ENCODE measurements around the gene YEATS2.

Gene YEATS2

DNA sequence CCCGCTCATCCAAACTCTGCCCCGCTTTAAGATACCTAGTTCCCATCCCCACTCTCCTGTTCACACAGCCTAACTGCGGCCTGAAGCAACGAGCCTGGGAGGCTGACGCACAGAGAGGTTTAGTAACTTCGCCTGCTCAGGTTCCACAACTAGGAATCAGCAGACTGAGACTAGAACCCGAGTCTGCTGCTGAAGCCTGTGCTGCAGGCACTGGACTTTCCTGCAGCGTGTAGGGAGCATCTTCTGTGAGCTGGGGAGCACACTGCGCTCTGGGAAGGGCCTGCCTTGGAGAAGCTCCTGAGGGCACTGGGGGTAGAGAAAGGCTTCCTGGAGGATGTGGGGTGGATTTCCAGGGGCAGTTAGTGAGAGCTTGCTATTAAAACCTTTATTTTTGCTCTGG is 132.6 kb downstream of the YEATS2 start:
- no peak for DNase-seq

DNA sequence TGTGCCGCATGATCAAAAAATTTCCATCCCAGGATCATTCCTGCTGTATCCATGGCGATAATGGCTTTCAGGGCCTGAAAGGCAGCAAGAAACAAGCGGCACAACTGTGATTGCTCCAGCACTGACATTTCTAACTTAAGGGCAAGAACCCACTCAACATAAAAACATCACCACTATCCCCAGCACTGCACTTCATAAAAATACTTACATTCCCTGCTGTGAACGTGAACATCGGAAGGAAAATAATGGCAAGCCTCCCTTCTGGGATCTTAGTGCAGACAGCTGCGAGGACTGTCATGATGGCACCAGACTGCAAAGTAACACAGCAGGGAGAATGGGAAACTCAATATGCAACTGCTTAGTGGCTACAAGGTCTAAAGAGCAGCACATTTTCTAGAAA is 135.9 kb downstream of the YEATS2 start:
- no peak for DNase-seq

DNA sequence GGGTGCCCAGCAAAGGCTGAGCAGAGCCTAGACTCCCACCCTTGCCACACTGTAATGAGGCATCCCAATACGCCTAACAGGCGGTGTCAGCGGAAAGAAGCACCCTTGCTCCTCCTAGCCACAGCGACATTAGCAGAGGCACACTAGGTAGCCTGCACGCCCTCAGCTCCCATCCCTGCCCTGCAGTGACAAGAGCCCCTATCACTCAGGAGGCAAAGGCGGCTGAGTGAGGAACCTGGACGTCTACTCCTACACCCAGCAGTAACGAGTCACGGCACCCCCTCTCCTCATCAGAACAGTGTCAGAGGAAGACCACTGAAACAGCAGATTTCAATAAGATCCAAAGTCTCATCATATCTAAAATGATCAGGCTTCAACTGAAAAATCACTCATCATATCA is 139.8 kb downstream of the YEATS2 start:
- DNase-seq = no peak

DNA sequence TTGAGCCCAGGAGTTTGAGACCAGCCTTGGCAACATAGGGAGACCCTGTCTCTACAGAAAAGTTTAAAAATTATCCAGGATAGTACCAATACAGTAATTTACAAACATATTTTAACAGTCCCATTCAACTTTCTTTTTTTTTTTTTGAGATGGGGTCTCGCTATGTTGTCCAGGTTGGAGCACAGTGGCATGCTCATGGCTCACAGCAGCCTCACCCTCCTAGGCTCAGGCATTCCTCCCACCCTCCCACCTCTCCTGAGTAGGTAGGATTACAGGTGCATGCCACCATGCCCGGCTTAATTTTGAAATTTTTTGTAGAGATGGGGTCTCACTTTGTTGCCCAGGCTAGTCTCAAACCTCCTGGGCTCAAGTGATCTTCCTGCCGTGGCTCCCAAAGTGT is 140.3 kb downstream of the YEATS2 start:
- DNase-seq = no peak

DNA sequence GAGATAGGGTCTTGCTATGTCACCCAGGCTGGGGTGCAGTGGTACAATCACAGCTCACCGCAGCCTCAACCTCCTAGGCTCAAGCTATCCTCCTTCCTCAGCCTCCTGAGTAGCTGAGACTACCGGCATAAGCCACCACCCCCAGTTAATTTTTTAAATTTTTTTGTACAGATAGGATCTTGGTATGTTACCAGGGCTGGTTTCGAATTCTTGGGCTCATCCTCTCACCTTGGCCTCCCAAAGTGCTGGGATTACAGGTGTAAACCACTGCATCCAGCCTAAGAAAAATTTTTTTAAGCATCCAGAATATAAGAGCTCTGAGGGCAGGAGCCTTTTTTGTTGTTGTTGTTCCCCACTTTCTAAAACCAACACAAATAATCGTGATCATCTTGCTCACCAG is 142.2 kb downstream of the YEATS2 start:
- no peak for DNase-seq

DNA sequence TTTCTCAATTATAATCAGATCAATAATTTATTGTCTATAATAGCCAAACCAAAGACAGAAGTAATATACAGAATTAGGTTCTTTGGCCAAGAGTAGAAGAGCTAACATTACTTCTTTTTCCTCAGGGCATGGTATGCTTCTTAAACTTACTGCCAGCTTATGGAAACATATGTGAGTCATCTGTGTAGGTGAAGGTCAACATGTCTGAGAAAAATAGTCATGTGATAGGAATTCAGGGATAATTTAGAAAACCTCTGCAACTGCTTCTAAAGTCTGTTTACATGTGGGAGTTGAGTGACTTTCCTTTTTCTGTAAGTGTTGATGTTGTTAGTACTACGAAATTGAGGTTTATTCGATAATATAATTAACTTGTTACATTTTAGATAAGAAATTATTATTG is 147.0 kb downstream of the YEATS2 start:
- DNase-seq = no peak

DNA sequence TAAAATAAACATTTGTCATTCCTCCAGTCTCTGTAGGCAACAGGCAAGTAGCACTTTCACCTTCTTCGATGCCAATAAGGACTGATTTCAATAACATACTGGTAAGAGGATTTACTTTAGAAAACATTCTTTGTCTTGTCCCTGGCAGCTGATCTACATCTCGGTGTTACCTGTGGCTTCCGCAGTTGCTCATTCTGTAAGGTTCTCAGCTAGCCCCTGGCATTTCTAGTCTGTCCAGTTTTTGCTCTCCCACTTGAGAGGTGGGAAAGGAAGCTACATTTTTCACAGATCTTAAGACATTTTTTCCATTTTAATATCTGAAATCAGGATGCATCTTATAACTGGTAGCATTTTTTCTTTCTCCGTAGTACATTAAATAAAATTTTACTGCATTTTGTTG is 147.5 kb downstream of the YEATS2 start:
- no peak for DNase-seq

DNA sequence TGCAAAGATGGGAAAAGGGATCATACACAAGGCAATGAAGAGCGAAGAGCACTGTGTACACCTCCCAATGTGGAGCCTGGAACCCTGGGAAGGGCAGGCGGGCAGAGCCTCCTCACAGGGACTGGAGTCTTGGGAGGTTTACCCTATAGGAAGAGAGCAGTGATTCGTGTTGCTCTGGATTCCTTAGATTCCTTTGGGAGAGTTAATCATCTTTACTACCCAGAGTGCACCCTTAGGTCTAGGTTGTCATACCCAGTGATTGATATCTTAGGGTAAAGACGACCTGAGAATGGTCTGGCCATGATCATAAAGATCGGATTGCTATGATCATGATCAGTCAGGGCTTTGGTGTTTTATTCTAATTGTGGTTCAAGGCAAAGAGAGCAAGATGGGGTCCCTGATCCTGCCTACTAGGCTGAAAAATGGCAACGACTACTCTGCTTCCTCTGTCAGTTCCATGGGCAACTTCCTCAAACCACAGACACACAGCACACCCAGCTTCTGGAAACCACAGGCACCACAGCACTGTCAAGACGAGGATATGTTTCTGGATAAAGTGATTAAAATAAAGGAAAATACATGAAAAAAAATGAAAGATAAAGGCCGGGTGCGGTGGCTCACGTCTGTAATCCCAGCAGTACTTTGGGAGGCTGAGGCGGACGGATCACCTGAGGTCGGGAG is 148.2 kb downstream of the YEATS2 start:
- no peak for DNase-seq

DNA sequence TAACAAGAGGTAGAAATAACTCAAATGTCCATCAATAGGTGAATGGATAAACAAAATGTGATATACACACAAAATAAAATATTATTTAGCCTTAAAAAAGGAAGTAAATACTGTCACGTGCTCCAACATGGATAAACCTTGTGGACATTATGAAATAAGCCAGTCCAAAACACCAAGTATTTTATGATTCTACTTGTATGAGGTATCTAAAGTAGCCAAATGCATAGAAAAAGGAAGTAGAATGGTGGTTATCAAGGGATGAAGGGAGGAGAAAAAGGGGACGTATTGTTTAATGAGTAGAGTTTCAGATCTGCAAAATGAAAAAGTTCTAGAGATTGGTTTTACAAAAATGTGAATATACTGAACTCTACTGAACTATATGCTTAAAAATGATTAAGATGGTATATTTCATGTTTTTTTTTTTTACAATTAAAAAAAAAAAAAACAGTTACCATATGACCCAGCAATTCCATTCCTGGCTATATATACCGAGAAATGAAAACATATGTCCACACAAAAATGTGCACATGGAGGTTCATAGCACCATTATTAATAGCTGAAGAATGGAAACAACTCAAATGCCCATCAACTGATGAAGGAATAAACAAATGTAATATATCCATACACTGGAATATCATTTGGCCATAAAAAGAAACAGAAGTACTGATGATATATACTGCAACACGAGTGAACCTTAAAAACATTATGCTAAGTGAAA is 156.9 kb downstream of the YEATS2 start:
- no peak for DNase-seq

DNA sequence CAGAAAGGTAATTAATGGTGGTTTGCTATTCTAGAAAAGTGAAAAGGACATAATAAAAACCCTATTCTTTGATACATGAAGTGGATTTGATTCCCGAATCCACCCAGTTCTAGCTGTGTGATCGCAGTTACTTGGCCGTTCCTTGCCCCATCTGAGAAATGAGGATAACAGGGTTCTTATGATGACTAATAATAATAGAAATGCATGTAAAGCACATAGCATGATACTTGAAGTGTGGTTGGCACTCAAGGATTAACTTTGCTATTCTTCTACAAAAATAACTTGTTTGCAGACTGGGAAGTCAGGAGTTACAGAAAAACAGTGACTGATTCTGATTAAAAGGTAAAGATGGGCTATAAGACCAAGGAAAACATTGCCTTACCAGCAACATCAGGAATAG is 160.3 kb downstream of the YEATS2 start:
- DNase-seq = no peak

All from hypothalamus (tissue), 51 donors.